Activated CD8-positive, alpha-beta memory T cell treated with anti-CD3 and anti-CD28 coated beads, Interleukin-2, amount 50 U/mL, for 4 hours (primary cell): ENCODE data around the gene SLC25A15.

Source experiments
- DNase-seq: peaks from one replicate; pipeline ENCODE4 v3.0.0-alpha.2; 2020

Gene SLC25A15

DNA sequence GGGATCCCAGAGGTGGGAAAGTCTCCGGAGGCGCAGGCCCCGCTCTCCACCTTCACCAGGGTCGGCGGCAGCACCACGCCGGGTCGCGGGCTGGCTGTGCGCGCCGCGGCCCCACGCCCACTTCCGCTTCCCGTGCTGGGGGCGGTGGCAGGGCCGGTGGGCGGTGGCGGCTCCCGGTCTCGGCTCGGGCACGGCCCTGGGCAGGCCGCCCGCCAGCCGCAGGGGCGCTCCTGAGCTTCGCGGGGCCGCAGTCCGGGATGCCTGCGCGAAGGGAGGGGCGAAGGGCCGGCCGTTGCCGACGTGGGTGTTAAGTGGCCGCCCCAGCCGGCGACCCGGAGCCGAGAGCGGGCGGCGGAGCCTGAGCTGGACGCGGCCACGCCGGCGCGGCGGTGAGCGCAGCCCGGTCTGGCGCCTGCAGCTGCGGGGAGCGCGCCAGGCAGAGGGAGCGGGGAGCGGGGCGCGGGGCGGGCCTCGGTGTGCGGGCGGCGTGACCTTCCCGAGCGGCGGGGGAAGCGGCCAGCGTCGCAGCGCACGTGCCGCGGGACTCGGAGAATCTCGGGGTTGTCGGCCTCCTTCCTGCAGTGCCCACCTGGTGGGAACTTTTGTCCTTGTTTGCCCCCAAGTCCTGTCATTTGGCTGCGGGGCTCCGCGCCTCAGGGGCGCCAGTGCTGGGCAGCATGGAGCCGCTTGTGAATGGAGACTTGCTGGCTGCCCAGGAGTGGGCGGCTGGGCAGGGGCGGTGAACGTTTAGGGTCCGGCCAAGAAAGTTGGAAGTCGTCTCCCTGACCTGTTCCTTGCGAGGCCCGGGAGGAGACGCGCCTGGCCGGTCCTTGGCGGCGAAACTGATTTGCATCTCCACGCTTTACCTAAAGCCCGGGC, at the start of gene SLC25A15:
TSS of gene SLC25A15 (plus strand) at position 337 of the 879 bp plus-strand sequence. CDS start 3,616 bp downstream, outside the sequence.
- DNase-seq = peak; percentile 77

GRCh38 chr13:40749327-40749726, 40.1 kb upstream of the SLC25A15 start:
- DNase-seq = no peak

- DNase-seq = no peak
Measured at GRCh38 chr13:40755082-40755700, 34.2 kb upstream of the SLC25A15 start.

GRCh38 chr13:40756042-40756441, 33.4 kb upstream of the SLC25A15 start:
- no peak for DNase-seq

GRCh38 chr13:40758811-40759210, 30.6 kb upstream of the SLC25A15 start:
- no peak for DNase-seq

GRCh38 chr13:40762849-40763248, 26.6 kb upstream of the SLC25A15 start:
- no peak for DNase-seq

GRCh38 chr13:40764587-40765403, 24.6 kb upstream of the SLC25A15 start:
- no peak for DNase-seq

- DNase-seq = no peak
Measured at GRCh38 chr13:40765602-40766001, 23.8 kb upstream of the SLC25A15 start.

- no peak for DNase-seq
Measured at GRCh38 chr13:40769970-40770369, 19.4 kb upstream of the SLC25A15 start.

GRCh38 chr13:40770609-40770933, 18.8 kb upstream of the SLC25A15 start:
- DNase-seq = no peak

- peak; percentile 94 for DNase-seq
Measured at GRCh38 chr13:40770934-40771618, 18.3 kb upstream of the SLC25A15 start, which contains the start of gene MRPS31. Gene MRPS31 (minus strand): TSS chr13:40771190. CDS start chr13:40771136, 54 bp downstream.

DNA sequence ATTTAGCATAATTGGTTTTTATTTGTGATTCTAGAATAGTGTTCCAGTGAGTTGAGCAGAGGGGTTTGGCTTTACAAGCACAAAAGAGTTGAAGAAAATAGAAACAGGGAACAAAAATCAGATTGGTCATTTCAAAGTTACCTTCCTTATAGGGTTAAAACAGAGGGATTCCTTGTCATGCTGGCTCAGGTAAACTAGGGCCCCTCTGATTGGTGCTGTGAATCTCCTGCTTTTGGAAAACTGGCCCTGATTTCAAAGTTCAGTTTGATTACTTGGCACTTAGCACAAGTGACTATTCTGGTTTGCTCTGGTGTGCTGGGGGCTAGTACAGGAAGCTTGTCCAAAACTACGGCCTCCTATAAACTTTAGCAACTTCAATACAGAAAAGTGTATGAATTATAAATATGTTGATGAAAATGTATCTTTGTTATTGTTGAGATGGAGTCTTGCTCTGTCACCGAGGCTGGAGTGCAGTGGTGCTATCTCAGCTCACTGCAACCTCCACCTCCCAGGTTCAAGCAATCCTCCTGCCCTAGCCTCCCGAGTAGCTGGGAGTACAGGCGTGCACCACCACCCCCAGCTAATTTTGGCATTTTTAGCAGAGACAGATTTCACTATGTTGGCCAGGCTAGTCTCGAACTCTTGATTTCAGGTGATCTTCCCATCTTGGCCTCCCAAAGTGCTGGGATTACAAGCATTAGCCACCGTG, 16.5 kb upstream of the SLC25A15 start:
- no peak for DNase-seq

DNA sequence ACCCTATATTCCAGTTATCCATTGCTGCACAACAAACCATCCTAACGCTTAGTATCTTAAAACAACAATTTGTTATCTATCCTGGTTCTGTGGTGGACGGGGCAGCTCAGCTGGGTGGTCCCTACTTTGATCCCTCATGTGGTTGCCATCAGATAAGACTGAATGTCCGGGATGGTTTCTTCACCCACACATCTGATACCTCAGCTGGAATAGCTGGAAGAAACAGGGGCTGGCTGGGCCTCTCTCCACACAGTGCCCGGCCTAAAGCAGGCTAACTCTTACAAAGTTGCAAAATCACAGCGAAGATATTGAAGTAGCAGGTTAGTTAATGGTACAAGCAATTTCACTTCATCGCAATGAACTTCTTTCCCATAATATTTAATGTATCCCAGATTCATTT, 14.7 kb upstream of the SLC25A15 start:
- no peak for DNase-seq

DNA sequence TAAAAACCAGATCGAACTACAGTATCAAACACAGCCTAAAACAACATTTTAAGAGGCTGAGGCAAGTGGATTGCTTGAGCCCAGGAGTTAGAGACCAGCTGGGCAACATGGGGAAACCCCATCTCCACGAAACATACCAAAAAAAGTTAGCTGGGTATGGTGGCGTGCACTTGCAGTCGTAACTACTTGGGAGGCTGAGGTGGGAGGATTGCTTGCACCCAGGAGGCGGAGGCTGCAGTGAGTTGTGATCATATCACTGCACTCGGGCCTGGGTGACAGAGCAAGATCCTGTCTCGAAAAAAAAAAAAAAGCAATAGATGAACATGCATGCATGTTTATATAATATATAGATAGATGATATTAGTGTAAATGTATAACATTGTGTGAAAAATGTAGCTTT, 13.2 kb upstream of the SLC25A15 start:
- no peak for DNase-seq

DNA sequence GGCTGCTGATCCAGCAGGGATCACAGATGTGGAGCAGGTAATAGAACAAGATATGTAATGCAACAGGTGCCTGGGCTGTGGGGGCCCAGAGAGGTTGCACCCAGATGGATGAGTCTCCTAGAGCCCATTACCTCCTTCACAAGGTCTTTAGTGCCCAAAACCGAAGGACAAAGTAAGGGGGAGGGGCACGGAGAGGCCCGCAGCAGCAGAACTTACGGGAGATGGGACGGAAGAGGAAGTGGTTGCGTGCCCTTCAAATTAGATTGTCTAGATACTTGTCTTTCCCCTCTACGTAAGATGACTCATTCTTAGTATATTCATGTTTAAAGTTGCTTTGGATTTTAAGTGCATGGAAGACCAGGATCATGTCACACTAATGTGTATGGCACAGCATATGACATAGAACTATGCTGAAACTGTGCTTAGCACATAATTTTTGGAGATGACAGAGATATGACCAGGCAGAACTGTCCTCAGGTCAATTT, 12.7 kb upstream of the SLC25A15 start:
- DNase-seq = peak; percentile 64

DNA sequence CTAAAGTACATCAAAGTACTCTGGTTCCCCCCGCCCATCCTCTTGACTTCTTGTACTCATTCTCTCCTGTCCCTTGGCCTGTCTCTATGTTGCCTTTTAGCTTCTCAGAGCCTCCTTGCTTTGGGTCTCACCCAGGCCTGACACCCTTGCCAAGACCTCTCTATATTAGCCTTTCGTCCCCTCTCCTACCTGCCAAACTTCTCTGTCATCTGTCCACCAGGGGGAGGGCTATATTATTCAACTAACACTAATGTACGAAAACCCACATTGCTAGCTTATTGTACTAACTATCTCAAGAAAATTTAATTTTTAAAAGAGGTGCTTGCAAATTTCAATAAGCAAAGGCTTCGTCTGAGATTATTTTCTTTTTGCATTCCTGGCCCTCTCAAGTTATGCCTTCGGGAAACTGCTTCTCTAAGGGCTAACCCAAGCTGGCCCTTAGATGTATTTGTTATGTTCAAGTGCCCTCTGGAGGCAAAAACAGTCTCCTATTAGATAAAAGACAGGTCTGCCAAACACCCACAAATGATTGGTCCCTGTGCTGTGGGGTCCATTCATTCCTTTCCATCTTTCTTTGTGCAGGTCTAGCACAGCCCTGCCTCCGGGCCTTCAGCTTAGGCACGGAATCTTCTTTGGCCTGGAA, 12.1 kb upstream of the SLC25A15 start:
- no peak for DNase-seq

- DNase-seq = no peak
Measured at GRCh38 chr13:40777809-40778175, 11.6 kb upstream of the SLC25A15 start.

DNA sequence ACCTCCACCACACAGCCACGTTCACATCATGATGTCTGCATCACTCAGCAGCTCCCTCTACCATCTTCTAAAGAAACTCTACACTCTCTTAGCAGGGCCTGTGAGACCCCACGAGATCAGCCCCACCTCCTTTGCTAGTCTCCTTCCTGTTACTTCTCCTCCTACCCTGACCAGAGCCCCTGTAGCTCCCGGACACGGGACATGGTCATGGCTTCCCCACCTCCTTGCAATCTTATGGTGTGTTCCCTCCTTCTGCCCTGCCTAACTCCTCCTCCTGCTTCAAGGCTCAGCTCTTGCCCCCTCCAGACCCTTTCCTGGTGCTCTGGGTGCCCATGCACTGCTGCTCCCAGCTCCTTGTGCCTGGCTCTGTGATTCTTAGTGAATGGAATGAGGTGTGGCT, 10.4 kb upstream of the SLC25A15 start:
- DNase-seq = no peak

DNA sequence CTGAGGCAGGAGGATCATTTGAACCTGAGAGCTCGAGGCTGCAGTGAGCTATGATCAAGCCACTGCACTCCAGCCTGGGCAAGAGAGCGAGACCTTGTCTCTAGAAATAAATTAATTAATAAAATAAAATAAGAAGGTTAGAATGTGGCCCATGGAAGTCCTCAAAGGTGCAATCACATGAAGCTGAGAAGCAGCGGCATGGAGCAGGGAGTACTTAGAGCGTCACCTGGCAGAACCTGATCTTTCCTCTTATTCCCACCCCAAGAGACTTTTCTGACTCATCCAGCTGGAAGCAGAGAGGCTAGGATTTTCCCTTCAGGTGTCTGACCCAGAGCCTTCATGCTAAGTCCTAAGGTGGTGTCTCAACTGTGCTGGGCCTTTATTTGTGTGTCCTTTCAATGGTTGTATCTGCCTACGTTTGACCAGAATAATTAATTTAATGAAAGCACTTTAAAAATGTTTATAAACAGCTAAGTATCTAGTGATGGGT, 9.6 kb upstream of the SLC25A15 start:
- DNase-seq = no peak

GRCh38 chr13:40780822-40781401, 8.5 kb upstream of the SLC25A15 start:
- DNase-seq = no peak

GRCh38 chr13:40781717-40782116, 7.7 kb upstream of the SLC25A15 start:
- DNase-seq = no peak
